ENCODE data around the gene L1CAM.

Gene L1CAM

GRCh38 chrX:153903238-153903980 lies 17.4 kb upstream of the L1CAM start:
- DNase-seq, result no peak

GRCh38 chrX:153902385-153902784 lies 16.4 kb upstream of the L1CAM start:
- DNase-seq, result no peak

- no peak for DNase-seq
Observed at GRCh38 chrX:153901753-153902140, 15.8 kb upstream of the L1CAM start.

- peak; percentile 50 to 60 for DNase-seq
Observed at GRCh38 chrX:153900831-153901752, 15.1 kb upstream of the L1CAM start.

GRCh38 chrX:153897899-153898298 lies 11.9 kb upstream of the L1CAM start:
- DNase-seq, result no peak

GRCh38 chrX:153889123-153889522 lies 3.1 kb upstream of the L1CAM start:
- no peak for DNase-seq

GRCh38 chrX:153888344-153888743 lies 2.4 kb upstream of the L1CAM start:
- no peak for DNase-seq

- DNase-seq, result no peak
Observed at GRCh38 chrX:153887385-153887784, 1.4 kb upstream of the L1CAM start.

GRCh38 chrX:153886915-153887314 lies 942 bp upstream of the L1CAM start:
- DNase-seq, result no peak

- no peak for DNase-seq
Observed at GRCh38 chrX:153885208-153885787, 675 bp downstream of the L1CAM start.

GRCh38 chrX:153884590-153884989 lies 1.4 kb downstream of the L1CAM start:
- DNase-seq, result peak in 1 of 2 experiments; percentile 12

GRCh38 chrX:153884136-153884535 lies 1.8 kb downstream of the L1CAM start:
- DNase-seq, result no peak

GRCh38 chrX:153883163-153883843 lies 2.7 kb downstream of the L1CAM start:
- no peak for DNase-seq

GRCh38 chrX:153882557-153882956 lies 3.4 kb downstream of the L1CAM start:
- no peak for DNase-seq

- no peak for DNase-seq
Observed at GRCh38 chrX:153882086-153882498, 3.9 kb downstream of the L1CAM start.

GRCh38 chrX:153881281-153881680 lies 4.7 kb downstream of the L1CAM start:
- no peak for DNase-seq

GRCh38 chrX:153880440-153880815 lies 5.5 kb downstream of the L1CAM start:
- no peak for DNase-seq

GRCh38 chrX:153879741-153880439 lies 6.1 kb downstream of the L1CAM start:
- DNase-seq, result no peak

GRCh38 chrX:153878969-153879653 lies 6.9 kb downstream of the L1CAM start:
- DNase-seq, result no peak

GRCh38 chrX:153878345-153878744 lies 7.6 kb downstream of the L1CAM start:
- no peak for DNase-seq

GRCh38 chrX:153877571-153878261 lies 8.3 kb downstream of the L1CAM start:
- no peak for DNase-seq

Measured in activated CD4-positive, alpha-beta T cell treated with anti-CD3 and anti-CD28 coated beads, Interleukin-2, amount 50 U/mL, for 48 hours (primary cell).